Renal pelvis (tissue), 12 donors: Measurements from ENCODE around the gene SNAP25. TPM values are rescaled to one million over a fixed set of nuclear protein-coding genes. Genes with fewer than 3 reads are reported as not detected.

Experiments
- DNase-seq: peaks from one replicate; pipeline ENCODE4 v3.0.0-alpha.2; 2013
- long read RNA-seq, 16 experiments: transcript quantifications; one replicate each; lab custom pipeline, GENCODE V29; 2026
- polyA plus RNA-seq, 3 donors: library from polyadenylated mRNA; unstranded; fragments of 120-200 nt; gene quantifications; one replicate each; pipeline ENCODE4 v1.2.1, GENCODE V29; 2013; ENCODE audit not compliant: insufficient read length in 3 of 3

Gene SNAP25
- polyA plus RNA-seq = 1 to 10 TPM; 6.1 to 6.7 (median 6.6) TPM
- long read RNA-seq, donor 1, partial matches to known transcripts = 0 of 2 reads
- long read RNA-seq, donor 1, other reads (novel, unspliced or antisense) = 0 of 2 reads
- long read RNA-seq, donor 2, partial matches to known transcripts = 5 of 6 reads
- long read RNA-seq, donor 2, other reads (novel, unspliced or antisense) = 0 of 6 reads
- long read RNA-seq, donor 3, partial matches to known transcripts = 0 of 4 reads
- long read RNA-seq, donor 3, other reads (novel, unspliced or antisense) = 0 of 4 reads
- long read RNA-seq, donor 4, partial matches to known transcripts = 0 of 4 reads
- long read RNA-seq, donor 4, other reads (novel, unspliced or antisense) = 0 of 4 reads
- long read RNA-seq, donor 5, partial matches to known transcripts = 0 of 2 reads
- long read RNA-seq, donor 5, other reads (novel, unspliced or antisense) = 0 of 2 reads
- long read RNA-seq, donor 6 = 0 reads
- long read RNA-seq, donor 7, partial matches to known transcripts = 6 of 7 reads
- long read RNA-seq, donor 7, other reads (novel, unspliced or antisense) = 0 of 7 reads
- long read RNA-seq, donor 8, partial matches to known transcripts = 0 of 3 reads
- long read RNA-seq, donor 8, other reads (novel, unspliced or antisense) = 0 of 3 reads
- long read RNA-seq, donor 9, partial matches to known transcripts = 0 of 2 reads
- long read RNA-seq, donor 9, other reads (novel, unspliced or antisense) = 0 of 2 reads
- long read RNA-seq, donor 10, partial matches to known transcripts = 0 of 1 reads
- long read RNA-seq, donor 10, other reads (novel, unspliced or antisense) = 0 of 1 reads
- long read RNA-seq, donor 11, partial matches to known transcripts = 0 of 1 reads
- long read RNA-seq, donor 11, other reads (novel, unspliced or antisense) = 0 of 1 reads
- long read RNA-seq, donor 12, partial matches to known transcripts = 5 of 7 reads
- long read RNA-seq, donor 12, other reads (novel, unspliced or antisense) = 0 of 7 reads
- long read RNA-seq, donor 13 = 0 reads
- long read RNA-seq, donor 14, partial matches to known transcripts = 0 of 5 reads
- long read RNA-seq, donor 14, other reads (novel, unspliced or antisense) = 0 of 5 reads
- long read RNA-seq, donor 15, transcript SNAP25-202 (8 exons, 2,050 nt) = major isoform, 5 of 8 reads
- long read RNA-seq, donor 15, partial matches to known transcripts = 0 of 8 reads
- long read RNA-seq, donor 15, other reads (novel, unspliced or antisense) = 0 of 8 reads
- long read RNA-seq, donor 16, partial matches to known transcripts = 0 of 1 reads
- long read RNA-seq, donor 16, other reads (novel, unspliced or antisense) = 0 of 1 reads

- DNase-seq = peak; percentile 91
Observed at GRCh38 chr20:10218536-10219451, at the start of gene SNAP25. Gene SNAP25, plus strand, starts transcription at chr20:10218830. Its CDS starts 56,662 bp downstream, at chr20:10275492.

DNA sequence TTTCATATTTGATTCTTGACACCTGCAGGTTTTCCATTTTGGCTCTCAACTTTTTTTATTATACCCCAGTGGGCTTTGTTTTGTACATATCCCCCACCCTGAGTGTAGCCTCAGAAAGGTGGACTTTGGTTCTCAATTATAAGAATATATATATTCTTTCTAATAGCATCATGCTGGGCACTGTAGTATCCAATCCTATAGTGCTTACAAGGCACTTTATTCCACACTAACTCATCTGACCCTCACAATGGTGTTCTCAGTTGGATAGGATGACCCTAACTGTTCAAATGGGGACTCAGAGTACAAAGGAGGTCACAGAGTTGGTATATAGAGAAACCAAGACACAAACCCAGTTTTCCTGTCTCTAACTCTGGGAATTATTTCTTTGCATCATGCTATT, 48.9 kb upstream of the SNAP25 start:
- no peak for DNase-seq

DNA sequence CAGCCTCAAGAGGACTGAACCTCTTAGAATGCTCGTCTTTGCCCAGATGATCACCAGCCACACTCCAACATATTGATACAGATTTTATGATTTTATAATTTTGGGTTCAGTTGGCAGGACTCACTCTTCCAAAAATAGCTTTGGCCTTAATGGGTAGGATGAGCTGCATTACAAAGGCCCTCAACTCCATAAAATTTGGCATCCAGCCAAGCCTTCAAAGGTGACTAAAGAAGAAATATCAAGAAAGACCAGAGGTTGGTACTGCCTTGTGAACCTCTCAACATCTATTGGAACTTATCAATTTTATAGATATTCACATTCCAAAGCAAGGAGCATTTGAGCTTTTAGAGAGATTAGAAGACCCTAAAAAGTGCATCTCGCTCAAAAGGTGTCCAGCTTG, 48.4 kb upstream of the SNAP25 start:
- no peak for DNase-seq

DNA sequence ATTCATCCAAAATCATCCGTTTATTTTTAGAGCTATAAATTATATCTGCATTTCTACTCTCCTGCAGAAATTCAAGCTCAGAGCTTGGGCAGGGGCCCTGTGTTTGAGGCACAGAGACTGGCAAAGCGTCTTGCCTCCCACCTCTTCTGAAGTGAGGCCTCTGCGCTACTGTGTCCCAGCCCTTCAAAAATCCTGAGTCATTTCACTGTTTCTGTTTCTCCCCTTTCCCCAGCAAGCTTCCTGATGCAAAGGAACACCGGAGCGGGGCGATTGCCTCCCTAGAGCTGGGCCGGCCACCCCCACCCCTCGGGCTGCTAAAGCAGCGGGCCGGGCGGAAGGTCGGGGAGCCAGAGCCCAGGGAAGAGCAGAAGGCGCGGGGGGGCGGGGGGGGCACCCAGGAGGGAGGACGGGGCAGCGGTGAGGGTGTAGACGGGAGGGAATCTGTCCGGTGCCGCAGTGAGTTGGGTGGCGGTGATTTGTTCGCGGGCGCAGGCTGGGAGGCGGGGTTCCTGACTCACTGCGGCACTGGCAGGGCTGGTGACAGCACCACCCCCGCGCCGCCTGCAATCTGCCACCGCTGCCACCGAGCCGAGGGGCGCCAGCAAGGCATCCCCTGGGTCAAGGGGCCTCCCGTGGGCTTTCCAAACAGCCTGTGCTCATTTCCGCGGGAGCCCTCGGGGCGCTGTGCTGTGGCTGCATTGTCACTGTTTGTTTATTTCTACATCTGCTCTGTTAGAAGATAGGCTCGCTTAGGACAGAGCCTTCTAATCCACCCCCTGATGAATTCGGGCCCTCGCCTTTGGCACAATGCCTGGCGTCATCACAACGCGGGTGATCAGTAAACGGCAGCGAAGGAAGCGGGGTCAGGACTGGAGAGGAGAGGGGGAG, 46.5 kb upstream of the SNAP25 start:
- DNase-seq = peak; percentile 17

DNA sequence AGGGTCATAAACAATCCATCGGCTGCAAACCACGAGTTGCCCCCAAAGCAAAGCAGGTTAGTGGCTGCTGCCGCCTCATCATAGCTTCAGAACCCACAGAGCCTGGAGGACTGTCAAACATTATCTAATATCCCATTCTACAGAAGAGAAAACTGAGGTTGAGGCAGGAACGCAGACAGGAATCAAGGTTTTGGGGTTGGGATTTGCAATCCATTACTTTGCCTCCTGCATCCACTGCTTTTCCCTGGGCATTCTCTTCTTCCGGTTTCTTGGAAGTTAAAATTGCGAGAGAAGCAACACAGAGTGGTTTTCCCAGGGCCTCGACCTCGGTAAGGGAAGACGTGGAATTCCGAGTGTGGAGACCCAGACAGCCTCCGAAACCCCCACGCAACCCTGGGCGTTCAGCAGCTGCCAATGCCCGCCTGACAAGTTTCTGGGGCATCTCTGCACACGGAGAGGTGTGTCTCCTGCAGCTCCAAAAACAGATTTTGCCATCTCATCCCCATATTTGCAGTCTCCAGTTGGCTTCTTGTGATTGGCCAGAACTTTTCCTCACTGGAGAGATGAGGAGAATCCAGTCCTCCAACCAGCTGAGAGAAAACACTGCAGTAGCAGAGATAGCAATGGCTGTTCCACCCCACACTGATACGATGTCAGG, 45.5 kb upstream of the SNAP25 start:
- no peak for DNase-seq

GRCh38 chr20:10174400-10174799, 44.2 kb upstream of the SNAP25 start:
- no peak for DNase-seq

DNA sequence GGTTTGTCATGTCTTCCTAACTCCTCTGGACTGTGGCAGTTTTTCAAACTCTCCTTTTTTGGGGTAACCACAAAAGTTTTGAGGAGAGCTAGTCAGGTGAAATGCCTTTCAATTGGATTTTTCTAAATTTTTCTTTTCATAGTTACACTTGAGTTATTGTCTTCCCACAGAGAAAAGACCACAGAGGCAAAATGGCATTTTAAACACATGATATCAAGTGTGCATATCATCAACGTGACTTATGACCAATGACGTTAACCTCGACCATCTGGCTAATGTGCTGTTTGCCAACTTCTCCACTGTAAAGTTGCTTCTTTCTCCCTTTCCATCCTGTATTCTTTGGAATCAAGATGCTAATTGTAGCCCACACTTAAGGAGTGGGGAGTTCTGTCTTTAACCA, 41.3 kb upstream of the SNAP25 start:
- no peak for DNase-seq

GRCh38 chr20:10178091-10178490, 40.5 kb upstream of the SNAP25 start:
- DNase-seq = no peak

GRCh38 chr20:10178727-10179313, 39.8 kb upstream of the SNAP25 start:
- no peak for DNase-seq

GRCh38 chr20:10179574-10180298, 38.9 kb upstream of the SNAP25 start:
- no peak for DNase-seq

DNA sequence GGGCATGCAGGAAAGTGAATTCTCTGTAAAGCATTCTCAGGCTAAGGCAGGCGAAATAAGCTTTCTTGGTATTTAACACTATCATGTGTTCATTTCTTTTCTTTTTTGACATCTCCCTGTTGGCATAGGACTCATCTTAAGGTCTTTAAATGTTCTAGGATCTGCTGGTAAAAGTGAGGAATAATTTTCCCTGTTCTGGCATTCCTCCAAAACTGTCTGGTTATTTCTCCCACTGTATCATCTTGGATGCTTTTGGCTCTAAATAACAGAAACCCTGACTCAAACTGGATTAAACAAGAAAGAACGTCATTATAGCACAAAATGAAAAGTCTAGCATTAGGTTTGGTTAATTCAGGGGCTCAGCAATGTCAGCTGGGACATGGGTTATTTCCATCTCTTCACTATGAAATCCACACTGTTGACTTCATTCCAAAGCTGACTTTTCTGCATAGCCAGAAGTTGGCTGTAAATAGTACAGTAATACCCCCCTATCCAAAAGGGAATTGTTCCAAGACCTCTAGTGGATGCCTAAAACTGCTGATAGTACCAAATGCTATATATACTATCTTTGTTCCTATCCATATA, 37.9 kb upstream of the SNAP25 start:
- no peak for DNase-seq

DNA sequence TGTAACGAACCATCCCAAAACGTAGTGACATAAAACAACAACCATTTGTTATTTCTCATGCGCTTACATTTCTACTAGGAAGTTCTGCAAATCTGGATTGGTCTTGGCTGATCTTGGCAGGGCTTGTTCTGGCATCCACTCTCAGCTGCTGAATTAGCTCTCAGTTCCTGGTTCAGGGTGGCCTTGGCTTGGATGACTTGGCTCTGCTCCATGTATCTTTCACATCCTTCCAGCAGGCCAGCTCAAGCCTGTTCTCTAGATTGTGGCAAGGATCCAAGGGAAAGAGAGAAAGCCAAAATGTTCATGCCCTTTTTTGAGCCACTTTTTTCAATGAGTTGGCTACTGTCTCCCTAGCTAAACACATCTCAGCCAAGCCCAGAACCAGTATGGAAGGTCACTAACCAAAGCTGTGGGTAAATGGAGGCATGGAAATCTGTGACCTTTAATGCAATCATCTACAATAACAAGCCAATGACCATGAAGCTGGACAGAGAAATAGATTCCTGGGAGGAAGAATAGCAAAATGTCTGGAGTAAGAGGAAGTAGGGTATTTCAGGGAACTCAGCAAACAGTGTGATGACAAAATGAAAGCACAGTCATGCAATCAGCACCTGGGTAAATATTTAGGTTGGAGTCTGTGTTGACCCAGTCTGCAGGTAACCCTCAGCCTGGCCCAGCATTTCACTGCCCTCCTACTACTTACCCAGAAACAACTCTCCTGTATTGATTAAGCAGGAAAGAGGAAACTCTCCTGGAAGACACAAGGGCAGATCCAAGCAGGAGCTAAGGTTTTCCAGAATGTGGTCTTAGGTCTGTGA, 32.7 kb upstream of the SNAP25 start:
- DNase-seq = no peak

DNA sequence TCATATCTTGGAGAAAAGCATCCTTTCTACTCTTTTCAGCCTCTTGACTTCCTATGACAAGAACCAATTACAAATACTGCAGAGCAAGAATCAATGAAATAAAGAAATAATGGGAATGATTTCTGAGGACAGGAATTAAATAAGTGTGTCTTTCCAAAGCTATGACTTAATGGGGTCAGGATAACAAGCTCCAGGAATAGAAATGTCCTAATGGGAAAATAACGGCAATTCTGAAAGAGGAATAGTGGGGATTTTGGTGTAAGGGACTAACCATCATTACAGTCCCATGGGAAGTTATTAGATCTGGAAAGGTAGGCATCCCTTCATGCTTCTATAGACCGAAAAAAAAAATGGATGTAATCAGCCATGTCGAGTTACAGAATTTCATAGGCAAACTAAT, 28.2 kb upstream of the SNAP25 start:
- DNase-seq = no peak

- no peak for DNase-seq
Observed at GRCh38 chr20:10192171-10192570, 26.5 kb upstream of the SNAP25 start.

GRCh38 chr20:10194166-10194565, 24.5 kb upstream of the SNAP25 start:
- DNase-seq = no peak

DNA sequence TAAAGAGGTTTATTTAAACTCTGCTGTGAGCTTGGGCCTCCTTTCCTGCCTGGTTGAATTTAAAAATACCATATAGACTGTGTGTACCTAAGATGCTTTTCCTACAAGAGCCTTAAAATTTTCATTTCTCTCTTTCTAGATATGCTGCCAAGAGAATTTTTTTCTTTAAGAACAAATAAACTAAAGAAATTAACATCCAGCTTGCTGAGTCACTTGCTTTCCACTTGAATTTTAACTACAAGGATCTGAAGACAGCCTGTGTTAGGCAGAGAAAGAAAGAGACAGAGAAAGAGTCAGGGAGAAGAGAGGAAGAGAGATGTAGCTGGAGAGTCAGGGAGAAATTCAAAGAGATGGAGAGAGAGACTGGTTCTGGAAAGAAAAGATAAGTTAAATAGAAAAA, 18.3 kb upstream of the SNAP25 start:
- DNase-seq = no peak
